RWPE1 (cell line): ENCODE data around the gene NR5A1.

ENCODE experiments used
- CTCF ChIA-PET: fragments of 350-600 bp; sonication (Branson Sonifier 250); formaldehyde crosslinking; extraction: SDS; loops from one replicate; lab custom pipeline; 2021; lab: Yijun Ruan, JAX
- POLR2A ChIA-PET: fragments of 400-600 bp; formaldehyde crosslinking; extraction: SDS; loops from one replicate; lab custom pipeline; 2020; ENCODE audit warnings: antibody characterized with exemption; ENCODE audit not compliant: low non-redundant PET; lab: Yijun Ruan, JAX
- DNase-seq: peaks from one replicate; pipeline ENCODE4 v3.0.0; 2012; ENCODE audit warnings: low spot score
- H3K27ac ChIP-seq: fragments of 450-650 bp; 2 replicates; pipeline ENCODE4 v1.5.1; 2017
- TF ChIP-seq, protein P1 (sequence below): fragments of 450-650 bp; conservative IDR thresholded peaks from 2 replicates; pipeline ENCODE4 v1.5.1; 2017; ENCODE audit warnings: low read depth, mild to moderate bottlenecking

The NR5A1 gene

DNA sequence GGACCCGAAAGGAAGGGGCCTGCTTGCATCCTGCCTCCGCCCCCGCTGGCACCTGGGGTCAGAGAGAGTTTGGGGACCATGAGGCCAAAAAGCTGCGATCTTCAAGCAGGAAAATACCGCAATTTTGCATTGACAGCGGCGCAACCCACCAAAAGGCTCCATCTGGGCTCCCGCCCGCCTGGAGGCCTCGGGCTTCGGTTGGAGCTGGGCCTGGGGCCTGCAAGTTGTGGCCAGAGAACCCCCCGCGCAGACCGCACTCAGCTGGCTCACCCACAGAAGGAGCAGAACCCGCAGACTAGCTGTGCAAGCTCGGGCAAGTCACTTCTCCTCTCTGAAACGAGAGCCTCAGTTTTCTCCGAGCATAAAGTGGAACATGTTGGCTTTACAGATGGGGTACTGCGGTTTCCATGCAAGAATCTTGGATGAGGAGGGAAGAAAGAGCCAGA, 1.3 kb downstream of the NR5A1 start:
- TF ChIP-seq, protein P1, sequence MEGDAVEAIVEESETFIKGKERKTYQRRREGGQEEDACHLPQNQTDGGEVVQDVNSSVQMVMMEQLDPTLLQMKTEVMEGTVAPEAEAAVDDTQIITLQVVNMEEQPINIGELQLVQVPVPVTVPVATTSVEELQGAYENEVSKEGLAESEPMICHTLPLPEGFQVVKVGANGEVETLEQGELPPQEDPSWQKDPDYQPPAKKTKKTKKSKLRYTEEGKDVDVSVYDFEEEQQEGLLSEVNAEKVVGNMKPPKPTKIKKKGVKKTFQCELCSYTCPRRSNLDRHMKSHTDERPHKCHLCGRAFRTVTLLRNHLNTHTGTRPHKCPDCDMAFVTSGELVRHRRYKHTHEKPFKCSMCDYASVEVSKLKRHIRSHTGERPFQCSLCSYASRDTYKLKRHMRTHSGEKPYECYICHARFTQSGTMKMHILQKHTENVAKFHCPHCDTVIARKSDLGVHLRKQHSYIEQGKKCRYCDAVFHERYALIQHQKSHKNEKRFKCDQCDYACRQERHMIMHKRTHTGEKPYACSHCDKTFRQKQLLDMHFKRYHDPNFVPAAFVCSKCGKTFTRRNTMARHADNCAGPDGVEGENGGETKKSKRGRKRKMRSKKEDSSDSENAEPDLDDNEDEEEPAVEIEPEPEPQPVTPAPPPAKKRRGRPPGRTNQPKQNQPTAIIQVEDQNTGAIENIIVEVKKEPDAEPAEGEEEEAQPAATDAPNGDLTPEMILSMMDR = no peak
- DNase-seq = no peak
- H3K27ac ChIP-seq = no peak overlapping the region
- ChIA-PET CTCF (interaction anchor here (1.0 to 1.5 kb wide), 3 partner anchors 9 to 31 kb away, joined by 3 to 5 read pairs (median 3); no protein-coding TSS in a partner anchor), POLR2A (no interaction called here)

GRCh38 chr9:124505006-124505900, 1.9 kb downstream of the NR5A1 start:
- ChIA-PET POLR2A (no interaction called here), CTCF (interaction anchor here (1.0 to 1.5 kb wide), 3 partner anchors 10 to 86 kb away, joined by 3 to 5 read pairs (median 4); no protein-coding TSS in a partner anchor)
- DNase-seq = no peak
- no peak overlapping the region for H3K27ac ChIP-seq
- TF ChIP-seq, protein P1 = no peak

GRCh38 chr9:124504530-124505005, 2.6 kb downstream of the NR5A1 start:
- TF ChIP-seq, protein P1 = no peak
- ChIA-PET POLR2A (no interaction called here), CTCF (interaction anchor here (0.7 to 1.0 kb wide), 2 partner anchors 85 to 207 kb away, joined by 4 read pairs; no protein-coding TSS in a partner anchor)
- no peak for DNase-seq
- H3K27ac ChIP-seq = no peak overlapping the region

DNA sequence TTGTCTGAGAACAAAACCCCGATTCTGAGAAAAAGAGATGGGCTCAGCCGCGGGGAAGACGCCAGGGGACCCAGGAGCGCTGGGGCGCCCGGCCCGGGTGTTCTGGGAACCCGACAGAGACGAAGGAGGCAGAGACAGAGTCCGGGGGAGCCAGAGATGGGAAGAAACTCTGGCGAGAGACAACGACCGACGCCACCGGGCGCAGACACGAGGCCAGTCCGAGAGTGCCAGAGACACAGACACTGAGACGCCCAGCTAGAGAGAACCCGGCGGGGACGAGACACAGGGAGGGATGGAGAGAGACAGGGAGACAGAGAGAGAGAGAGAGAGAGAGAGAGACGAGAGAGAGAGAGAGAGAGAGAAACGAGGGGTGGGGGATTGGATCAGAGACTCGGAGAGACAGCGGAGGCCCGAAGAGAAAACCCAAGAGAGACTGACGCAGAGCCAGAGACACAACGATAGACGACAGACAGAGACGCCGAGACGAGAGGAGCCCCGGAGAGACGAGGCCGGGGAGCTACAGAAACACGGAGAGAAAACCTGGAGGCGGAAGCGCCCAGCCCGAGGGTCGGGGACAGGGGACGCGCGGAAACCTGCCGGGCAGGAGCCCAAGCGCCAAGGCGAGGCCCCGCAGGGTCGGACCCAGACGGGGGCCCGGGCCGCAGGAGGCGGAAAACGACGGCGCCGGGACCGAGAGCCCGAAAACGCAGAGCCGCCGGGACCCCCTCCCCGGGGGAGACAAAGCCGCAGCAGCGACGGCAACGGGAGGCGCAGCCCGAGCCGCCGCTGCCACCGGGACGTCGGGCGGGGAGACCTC, 3.3 kb downstream of the NR5A1 start:
- TF ChIP-seq, protein P1 = no peak
- POLR2A ChIA-PET = no interaction called here
- CTCF ChIA-PET = interaction anchor here (0.7 kb wide), 2 partner anchors 208 to 457 kb away, joined by 3 to 4 read pairs; no protein-coding TSS in a partner anchor
- H3K27ac ChIP-seq = no peak overlapping the region
- no peak for DNase-seq

GRCh38 chr9:124502711-124503702, 4.2 kb downstream of the NR5A1 start:
- no peak for DNase-seq
- ChIA-PET POLR2A (no interaction called here), CTCF (interaction anchor here (0.6 kb wide), 1 partner anchor 1226 kb away, joined by 5 read pairs; no protein-coding TSS in a partner anchor)
- TF ChIP-seq, protein P1 = no peak
- H3K27ac ChIP-seq = no peak overlapping the region
